ENCODE measurements around the gene MYOD1.

The MYOD1 gene

DNA sequence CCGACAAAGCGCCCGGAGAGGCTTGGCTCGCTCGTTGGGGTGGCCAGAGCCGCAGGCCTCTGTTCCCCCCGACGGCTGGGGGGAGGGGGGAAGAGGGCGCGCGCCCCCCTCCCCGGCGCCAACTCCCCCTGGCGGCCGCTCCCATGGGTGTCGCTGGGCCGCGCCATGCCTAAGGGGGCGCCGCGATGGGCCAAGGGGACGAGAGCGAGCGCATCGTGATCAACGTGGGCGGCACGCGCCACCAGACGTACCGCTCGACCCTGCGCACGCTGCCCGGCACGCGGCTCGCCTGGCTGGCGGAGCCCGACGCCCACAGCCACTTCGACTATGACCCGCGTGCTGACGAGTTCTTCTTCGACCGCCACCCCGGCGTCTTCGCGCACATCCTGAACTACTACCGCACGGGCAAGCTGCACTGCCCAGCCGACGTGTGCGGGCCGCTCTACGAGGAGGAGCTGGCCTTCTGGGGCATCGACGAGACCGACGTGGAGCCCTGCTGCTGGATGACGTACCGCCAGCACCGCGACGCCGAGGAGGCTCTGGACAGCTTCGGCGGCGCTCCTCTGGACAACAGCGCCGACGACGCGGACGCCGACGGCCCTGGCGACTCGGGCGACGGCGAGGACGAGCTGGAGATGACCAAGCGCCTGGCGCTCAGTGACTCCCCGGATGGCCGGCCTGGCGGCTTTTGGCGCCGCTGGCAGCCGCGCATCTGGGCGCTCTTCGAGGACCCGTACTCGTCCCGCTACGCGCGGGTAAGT lies 16.6 kb downstream of the MYOD1 start:
- no peak for DNase-seq

DNA sequence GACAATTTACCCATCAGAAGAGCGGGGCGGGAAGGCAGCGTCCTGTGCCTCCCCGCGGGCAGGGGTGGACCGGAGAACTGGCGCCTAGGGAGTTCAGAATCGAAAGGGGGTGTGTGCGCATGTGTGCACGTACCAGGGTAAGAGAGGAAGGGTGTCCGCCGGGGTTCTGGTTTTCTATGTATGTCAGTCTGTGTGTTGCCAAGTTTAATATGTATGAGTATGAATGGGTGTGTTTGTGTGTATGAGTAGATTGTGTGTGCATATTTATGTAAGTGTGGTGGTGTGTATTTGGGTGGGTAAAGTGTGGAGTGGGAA lies 17.2 kb downstream of the MYOD1 start:
- DNase-seq = no peak

DNA sequence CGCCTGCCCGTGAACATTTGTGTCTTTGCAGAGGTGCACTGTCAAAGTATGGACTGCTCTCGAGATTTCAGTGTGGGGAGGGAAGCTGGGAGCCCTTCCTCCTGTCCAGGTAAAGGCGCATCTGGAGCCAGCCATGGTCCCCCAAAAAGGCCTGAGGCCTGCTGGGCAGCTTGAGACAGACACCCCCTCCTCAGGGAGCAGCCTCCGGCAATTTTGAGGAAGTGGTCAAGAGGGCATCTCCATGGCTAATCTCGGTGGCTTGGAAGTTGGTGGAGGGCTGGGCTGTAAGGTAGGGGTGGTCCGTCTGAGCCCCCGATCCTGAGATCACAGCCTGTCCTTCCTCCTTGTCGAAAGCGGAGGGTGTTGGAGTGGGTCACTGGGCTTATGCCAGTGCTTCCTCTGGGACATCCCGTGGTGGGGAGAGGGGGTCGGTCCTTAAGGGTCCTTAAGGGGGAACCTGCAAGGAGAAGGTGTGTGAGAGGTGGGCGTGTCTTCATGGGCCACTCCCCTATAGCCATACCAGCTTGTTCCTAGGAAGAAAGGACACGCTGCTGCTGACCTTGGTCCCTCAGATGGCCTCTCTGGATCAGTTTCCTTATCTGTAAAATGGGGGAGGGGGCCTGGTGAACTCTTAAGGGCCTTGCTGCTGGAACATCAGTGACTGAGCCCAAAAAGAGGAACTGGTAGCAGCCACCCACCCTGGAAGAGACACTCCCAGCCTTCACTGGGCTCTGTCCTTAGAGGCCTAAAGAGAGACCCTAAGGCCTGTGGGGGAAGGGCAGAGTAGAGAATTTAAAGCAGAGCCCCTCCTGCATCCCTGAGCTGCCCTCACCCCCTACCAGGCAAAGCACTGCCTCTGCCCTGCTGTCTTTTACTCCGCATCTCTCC lies 17.8 kb downstream of the MYOD1 start:
- DNase-seq = no peak

DNA sequence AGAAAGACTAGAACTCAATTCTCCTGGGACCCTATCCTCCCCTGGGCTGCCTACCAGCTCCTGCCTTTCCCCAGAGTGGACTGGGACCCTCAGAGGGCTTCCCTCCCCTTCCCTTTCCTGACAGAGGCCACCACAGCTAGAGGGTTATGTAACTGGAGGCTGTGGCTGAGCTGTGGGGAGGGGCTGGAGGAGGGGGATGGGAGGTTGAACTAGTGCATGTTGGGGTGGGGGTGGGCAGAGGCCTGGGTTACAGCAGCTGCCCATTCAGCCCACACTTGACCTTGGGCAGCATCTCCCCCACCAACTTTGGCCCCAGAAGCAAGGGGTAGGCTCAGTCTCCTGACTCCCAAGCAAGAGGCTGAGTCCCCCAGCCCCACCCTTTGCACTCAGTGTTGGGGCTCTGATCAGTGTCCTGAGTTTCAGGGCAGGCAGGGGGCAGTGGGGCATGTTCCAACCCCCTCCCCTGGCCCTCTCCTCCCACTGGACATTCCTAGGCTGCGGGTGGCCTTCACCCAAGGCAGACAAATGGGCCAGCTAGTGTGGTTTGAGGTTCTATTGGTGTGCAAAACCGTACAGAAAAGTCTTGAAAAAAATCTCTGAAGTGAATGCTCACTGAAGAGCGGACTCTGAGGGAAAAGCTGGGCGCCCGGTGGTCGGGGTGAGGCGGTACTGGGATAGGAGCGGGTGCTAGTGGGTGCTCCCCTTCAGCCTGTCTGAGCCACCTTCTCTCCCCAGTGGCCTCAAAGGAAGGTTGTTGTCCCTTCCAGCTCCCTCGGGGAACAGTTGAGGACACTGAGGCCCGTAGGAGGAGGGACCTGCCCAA lies 19.0 kb downstream of the MYOD1 start:
- no peak for DNase-seq

DNA sequence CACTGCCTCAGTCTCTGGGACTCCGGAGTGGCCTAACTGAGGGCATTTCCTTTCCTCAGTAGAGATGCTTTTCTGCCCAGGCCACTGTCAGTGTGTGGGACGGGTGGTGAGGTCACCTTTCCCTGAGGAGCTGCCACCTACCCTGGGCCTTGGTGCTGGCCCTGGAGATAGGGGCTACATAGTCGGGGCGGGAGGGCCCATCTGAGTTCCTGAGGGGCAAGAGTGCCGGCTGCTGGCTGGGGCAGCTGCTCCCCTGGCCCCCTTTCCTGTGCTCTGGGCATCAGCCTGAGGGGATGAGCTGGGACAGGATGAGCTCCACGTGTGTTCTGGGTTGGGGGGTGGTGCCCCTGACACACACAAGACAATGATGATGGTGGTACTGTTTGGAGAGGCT lies 20.6 kb downstream of the MYOD1 start:
- no peak for DNase-seq

DNA sequence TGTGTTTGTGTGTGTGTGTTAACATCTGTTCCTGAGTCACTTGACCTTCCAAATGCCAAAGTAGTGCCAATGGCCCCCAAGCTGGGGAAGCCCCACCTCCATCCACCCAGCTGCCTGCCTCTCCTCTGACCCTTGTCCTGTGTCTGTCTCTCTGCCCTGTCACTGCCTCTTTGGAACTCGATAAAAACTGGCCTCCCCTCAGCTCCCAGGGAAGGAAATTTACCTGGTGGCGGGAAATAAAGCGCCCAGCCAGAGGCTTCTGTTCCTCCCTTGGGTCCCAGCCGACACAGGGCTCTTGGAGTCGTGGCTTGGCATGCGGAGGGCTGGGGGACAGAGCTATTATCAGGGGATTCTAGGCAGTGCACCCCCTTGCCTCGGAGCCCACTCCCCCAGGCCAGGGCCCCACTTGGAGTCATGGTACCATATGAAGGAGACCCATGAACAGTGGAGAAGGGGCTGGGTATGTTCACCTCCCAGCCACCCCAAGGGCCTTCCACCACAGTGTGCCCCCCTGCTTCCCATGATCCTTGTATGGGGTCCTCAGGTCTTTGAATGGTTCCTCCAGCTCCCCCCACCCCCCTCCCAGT lies 21.4 kb downstream of the MYOD1 start:
- no peak for DNase-seq

DNA sequence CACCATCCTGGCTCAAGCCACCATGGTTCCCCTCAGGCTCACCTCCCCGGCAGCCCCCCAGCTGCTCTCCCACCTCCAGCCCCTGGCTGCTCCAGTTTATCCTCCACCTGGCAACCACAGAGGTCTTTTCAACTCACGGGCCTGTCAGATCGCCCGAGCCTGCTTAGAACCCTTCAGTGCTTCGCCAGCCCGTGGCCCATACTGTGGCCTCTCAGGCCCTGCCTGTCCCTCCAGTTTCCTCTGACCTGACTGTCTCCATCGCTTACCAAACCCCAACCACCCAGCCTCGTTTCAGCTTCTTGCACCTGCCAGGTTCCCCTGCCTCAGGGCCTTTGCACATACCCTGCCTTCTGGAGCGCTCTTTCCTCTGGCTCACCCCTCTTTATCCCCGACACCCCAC lies 22.1 kb downstream of the MYOD1 start:
- DNase-seq = no peak

DNA sequence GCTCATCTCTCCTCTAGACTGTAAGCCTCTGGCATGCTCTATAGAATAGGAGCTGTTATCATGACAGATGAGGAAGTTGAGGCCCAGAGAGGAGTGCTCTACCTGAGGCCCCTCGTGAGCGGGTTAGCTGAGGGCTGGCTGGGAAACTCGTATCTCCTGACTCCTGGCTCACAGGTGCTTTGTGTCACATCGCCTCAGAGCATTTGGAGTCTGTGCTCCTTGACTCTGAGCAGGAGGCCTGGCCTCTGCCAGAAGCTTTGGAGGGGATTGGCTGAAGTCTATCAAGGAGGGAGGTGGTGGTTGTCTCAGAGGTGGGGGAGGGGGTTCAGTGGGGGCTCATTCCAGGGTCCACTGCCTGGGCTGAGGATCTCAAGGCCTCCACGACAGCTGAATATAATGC lies 22.6 kb downstream of the MYOD1 start:
- DNase-seq = no peak

DNA sequence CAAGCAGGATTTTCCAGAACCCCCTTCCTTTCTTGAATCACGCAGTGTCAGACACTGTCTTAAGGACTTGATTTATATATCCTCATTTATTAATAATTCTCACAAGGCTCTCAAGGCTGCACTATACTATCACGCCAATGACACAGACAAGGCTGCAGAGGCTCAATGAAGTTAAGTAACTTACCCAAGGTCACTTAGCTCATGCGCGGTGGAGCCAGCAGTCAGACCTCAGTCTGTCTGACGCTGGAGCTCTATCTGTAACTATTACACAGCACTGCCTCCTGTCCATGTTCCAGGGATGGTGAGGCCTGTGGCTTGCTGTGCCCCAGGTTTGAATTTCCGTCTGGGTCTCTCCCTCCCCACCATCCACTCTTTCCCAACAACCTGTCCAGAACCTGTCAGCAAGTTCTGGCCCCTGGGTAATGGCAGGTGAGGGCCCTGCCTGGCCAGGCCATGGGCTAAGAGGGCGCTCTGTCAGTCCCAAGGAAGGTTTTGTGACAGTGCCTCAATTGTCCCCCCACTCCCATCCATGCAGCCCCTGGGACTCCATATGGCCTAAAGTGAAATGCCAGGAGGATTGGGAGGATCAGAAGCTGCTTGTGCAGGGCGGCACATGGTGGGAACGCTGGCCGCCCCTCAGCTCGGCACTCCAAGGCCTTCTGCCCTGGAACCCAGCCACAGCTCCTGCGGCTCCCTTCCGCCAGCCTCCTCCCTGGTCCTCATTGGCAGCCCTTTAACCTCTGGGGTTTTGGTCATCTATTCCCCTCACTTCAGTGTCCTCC lies 23.8 kb downstream of the MYOD1 start:
- no peak for DNase-seq

DNA sequence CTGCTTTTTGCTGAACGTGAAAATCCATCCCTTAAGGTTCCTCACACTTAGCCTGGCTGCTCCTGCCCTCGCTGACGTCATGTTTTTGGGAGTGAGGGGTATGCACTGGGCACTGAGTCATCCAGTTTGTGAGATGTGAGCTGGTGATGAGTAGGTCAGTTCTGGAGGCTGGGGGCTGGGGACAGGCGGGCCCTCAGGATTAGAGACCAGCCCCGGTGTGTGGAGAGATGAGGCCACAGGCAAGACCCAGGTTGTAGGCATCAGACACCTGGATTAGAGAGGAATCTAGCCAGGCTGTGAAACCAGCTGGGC lies 24.4 kb downstream of the MYOD1 start:
- DNase-seq = no peak

DNA sequence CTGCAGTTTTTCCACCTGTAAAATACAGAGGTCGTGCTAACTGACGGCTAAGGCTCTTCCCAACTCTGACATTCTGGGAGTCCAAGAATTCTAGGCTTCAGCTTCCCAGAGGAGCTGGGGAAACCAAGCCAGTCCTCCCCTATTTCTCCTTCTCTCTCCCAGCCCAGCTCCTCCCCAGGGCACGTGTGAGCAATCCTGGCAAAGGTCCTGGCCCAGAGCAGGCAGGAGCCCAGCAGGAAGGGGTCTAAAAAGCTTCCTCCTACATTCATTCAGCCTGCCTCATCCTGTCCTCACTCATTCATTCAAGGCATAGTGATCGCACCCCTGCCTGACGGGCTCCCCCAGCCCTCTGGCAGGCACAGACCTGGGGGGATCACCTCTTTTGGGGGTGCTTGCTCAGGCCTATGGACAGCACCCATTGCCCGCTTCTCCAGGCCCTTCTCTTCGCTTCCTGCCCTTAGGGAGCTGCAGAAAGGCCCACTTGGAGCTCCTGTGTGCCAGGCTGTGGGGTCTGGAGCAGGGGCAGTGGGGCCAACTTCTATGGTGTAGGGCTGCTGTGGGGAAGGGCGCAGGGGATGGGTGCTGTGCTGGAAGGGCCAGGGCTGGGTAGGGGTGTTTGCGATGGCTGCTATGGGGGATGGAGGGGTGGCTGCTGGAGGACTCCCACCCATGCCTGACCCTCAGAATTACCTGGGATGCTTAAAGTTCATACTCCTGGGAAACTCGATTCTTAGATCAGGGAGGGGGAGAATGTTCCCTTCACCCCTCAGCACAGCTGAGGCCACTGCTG lies 25.0 kb downstream of the MYOD1 start:
- no peak for DNase-seq

DNA sequence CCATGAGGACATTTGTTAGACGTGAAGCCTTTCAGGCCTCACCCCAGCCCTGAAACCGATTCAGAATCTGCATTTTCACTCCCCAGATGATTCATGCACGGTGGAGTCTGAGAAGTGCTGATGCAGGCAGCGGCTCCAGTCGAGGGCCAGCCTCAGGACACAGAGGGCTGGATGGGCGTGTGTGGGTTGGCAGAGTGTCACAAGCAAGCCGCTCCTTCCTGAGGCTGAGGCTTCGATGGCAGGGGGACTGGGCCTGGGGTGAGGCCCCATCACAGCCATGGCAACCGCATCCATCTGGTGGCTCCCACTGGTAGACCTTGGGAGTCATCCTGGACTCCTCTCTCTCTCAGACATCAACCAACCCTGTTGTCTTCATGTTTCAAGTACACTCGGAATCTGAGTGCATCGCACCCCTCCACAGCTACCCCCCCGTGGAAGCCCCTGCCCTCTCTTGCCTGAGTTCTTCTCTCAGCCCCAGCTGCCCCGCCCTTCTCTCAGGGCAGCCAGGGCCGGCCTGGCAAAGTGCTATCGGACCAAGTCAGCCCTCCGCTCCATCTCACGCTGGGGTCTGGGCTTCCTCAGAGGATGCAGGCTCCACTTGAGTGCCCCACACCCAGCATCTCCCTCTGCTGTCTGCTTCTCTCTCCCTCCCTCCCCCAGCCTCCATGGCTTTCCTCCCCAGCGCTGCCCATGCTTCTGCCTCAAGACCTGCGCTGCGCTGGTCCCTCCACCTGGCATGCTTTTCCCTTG lies 25.8 kb downstream of the MYOD1 start:
- no peak for DNase-seq

DNA sequence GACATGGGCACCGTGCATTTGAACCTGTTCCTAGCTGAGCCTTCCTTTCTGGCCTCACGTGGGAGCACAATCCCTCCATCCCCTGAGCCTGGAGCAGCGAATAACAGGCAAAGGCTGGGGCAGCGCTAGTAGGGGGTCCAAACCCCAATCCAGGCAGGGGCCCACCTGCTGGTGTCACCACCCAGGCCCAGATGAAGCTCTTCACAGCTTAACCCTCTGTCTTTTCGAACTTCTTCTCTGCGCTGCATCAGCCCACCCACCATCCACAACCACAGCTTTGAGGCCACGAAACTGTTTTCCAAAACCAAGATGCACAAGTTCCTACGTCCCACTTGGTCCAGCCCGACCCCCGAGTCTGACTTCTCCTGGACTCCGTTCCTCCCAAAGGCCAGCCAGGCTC lies 26.7 kb downstream of the MYOD1 start:
- DNase-seq = no peak

DNA sequence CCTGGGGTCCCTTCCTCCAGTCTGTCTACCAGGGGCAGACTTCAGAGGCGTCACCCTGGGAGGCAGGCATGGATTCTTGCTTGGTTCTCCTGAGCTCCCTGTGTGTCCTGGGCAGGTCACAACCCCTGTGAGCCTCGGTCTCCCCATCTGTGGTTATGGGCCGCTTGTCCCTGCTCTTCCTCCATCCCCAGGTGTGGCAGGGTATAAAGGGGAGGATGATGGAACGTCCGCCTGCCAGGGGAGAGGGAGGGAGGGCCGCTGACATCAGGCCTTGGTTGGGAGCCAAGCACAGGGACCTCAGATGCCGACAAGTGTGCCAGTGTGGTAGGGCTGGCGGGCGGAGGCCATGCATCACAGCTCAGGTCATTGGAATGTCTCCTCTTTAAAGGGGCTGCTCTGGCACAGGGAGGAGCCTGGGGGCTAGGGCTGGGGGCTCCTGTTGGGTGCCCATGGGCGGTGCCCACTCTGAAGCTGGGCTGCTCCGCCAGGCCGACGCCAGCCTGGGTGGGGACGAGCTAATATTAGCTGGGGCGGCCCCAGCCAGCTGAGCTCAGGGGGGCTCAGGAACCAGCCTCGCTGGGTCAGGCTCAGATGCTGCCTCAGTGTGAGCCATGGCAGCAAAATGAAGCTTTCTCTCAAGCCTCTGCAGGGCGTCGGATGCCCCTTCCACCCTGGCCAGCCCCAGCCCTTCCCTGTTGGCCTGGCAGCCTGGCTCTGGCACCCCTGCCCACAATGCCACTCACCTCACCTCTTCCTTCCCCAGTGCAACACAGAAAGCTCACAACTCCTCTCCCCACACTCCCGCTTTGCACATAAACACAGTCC lies 28.0 kb downstream of the MYOD1 start:
- DNase-seq = no peak

DNA sequence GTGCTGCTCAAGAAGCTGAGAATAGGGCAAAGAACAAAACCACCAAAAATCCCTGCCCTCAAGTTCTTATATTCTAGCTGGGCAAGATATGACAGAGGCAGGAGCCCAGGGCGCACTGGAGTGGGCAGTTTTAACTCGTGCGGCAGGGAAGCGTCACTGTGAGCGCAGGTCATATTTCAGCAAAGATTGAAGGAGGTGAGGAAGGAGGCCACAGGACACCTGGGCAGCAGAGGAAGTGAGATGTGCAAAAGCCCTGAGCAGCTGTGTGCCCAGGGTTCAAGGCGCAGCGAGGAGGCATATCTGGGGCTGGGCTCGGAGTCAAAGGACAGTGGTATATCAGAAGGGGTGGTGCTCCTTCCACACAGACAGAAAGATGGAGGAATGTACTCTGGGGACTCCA lies 28.7 kb downstream of the MYOD1 start:
- DNase-seq = no peak

DNA sequence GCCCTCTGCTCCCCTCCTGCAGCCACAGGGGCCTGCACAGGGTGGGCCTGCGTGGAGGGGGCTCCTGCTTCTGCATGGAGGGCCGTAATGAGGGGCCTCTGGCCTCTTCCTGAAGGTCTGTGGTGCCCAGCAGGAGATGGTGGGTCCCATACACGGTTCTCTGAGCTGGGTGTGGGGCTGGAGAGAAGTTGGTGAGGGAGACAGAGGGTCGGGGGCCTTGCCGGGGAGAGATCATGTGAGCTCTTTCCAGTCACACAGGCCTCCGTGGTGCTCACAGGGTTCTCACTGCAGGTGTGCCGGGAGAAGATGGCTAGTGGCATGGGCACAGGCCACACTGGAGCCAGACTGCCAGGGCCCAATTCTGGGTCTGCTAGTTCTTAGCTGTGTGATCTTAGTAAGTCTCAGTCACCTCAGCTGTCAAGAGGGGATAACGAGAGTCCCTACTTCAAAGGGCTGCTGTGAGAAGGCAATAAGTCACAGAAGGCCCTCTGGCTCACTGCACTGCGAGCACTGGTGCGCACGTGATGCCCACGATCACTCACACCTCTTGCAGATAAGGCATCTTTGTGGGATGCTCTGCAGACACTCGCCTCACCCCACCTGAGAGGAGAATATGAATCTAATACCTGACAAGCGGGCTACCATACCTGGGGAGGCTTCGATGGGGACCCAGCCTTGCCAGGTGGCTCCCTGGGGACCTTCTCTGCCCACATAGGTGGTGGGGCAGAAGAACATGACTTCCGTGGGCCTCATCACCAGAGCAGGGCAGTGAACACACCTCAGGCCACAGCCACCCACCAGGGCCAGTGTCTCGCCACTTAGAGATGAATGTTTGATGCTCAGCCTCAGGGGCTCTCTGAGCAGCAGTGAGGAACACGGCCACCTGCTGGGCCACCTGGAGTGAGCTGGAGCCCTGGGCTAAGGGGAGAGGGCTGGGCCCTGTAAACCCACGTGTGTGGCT lies 29.7 kb downstream of the MYOD1 start:
- no peak for DNase-seq

DNA sequence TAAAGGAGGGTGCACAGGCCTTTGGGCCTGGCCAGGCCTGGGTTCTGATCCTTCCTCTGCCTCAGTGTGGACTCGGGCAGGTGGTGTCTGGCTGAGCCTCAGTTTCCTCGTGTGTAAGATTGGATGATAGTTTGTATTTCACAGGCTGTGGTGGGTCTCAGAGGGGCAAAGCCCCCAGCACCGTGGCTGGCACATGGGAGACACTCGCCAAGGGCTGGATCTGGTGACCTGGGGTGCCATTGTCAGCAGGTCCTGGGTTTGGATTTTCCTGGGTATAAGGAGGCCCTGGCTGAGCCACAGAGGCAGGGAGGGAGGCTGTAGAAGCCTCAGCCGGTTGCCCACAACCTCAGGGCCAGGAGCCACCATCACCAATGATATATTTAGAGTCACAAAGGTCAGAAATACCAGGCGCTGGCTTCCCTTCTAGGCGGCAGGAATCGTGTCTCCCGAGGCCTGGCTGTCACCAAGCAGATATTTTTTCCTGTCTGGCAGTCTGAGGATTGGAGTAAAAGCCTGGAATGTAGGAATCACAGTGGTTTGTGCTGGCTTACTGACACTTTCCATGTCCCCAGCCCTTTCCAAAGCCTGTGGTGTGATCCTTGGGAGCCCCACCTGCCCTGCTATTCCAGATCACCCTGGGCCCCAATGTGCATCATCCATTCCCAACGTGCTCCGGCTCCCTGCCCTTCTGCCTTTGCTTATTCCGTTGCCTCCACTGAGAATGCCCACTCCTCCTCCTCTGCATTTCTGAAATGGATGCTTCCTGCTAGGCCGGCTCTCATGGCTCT lies 30.8 kb downstream of the MYOD1 start:
- no peak for DNase-seq

DNA sequence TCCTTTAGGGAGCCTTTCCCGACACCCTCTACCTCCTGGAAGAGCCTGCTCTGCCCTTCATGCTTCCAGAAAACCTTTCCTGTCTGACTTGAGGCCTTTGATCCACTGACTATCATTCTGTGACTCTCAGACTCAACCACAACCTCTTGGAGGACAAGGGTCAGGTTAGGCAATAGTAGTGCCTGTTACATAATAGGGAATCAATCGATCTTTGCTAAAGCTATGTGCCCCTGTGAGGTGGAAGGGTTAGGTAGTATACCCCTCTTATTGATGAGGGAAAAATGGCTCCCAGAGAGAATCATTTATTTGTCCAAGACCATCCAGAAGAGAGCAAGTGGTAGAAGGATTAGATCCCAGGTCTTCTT lies 31.4 kb downstream of the MYOD1 start:
- DNase-seq = no peak

All from activated gamma-delta T cell treated with Interleukin-2 at 50 U/mL for 16 hours (primary cell).